GM21737 (cell line): ENCODE data around the gene RUNX1.

Experiments used
- ATAC-seq: cut with Tn5 transposase; IDR thresholded peaks from one replicate; pipeline ENCODE4 v1.9.1; 2021; ENCODE audit warnings: mild to moderate bottlenecking, moderate library complexity; ENCODE audit not compliant: unreplicated experiment

RUNX1 gene

DNA sequence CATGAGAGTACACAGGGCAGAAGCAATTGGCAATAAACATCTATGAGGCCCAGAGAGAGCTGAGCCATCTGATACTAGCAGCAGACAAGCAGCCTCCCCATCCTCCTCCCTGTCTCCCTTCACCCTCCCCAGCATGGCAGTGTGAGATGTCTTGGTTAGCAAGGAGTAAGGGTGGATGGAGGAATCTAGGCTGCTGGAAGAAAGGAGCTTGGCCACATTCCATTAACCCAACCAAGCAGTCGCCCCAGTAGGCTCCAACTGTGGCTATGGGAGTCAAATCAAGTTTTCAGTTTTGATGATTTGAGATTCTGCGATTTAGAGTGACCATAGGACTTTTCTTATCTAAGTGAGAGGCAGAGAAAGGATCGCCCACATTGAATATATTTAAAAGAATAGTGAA lies 12.9 kb upstream of the RUNX1 start:
- no peak for ATAC-seq

DNA sequence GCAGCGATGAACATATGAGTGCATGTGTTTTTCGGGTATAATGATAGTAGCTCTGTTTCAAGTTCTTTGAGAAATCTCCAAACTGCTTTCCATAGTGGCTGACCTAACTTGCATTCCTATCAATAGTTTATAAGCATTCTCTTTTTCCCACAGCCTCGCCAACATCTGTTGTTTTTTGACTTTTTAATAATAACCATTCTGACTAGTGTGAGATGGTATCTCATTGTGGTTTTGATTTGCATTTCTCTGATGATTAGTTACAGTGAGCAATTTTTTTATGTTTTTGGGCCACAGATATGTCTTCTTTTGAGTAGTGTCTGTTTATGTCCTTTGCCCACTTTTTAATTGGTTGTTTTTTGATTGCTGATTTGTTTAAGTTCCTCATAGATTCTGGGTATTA lies 10.6 kb upstream of the RUNX1 start:
- ATAC-seq, result no peak

DNA sequence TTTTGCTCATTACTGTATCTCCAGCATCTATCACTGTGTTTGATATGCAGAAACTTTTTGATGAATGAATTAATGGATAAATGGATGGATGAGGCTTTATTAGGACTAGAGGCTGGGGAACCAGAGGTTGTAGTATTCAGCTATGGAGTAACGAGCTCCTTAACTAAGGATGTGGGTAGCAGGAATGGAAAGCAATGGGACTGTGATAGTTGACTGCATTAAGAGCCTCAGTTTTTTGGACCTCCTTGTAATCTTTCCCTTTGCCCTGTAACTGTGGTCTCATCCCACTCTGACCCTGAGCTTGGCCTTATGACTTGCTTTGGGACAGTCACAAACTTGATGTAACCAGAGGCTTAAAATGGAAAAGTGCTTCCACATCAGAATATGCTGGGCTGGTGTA lies 9.0 kb upstream of the RUNX1 start:
- no peak for ATAC-seq

DNA sequence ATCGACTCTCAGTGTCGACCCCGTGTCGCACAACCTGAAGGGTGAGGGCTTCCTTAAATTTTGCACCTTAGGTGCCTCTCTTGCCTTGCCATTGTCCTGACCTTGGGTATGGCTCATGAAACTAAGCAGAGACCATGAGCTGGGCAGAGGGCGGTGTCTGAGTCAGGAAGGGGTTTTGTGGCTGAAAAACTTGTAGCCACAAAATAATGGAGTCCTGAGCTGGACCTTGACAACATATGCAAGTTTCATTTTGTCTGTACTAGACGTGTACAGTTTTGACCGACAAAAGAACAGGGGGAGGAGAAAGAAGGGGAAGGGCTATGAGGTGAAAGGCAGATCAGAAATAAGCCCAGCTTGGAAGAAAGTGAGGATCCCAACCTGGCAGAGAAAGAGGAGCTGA lies 8.3 kb upstream of the RUNX1 start:
- ATAC-seq, result peak; percentile 39

DNA sequence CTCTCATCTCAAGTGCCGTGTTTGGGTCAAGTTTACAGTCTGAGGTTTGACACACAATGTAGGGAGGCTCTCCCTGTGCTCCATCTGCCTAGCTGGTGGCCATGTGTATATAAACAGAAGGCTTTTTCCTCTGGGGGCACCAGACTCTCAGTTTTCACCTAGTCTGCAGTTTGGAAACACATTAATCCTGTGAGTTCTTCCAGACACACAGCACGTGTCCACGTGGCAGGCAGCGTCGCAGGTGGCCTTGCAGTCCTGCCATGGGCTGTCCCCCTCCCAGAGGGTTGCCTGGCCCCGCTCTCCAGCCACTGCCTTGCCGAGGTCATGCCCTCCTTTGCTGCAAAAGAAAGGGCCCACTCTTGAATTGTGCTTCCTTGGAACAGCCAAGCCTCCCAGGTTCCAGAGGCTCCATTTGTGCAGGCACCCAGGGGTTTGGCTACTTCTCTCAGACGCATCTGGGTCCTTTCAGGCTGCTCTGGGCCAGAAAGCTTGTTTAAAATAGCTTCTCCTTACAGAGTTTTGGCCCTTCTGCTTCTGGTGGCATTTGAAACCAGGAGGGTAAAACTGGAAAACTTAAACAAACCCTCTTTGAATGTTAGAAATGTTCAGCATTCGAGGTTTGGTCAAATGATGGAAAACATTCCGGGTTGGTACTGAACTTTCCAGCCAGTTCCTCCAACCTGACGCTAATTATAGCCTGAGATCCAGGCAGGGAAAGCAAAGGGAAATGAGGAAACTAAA lies 4.4 kb upstream of the RUNX1 start:
- no peak for ATAC-seq

DNA sequence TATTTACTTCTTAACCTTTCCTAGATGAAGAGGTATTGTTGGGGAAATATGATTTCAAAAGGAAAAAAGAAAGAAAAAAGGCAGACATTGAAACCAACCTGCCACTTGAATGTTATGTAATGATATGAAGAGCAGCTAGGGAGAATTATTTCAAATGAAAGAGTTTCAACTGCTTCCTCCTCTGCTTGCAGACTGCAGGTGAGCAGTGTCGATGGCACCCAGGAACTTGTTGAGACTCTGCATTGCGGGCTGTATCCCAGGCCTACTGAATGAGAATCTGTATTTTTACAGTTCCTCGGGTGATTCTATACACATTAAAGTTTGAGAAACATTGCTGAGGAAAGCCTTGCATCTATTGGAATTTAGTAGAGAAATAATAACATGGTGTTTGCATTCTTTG lies 3.7 kb upstream of the RUNX1 start:
- ATAC-seq, result no peak

DNA sequence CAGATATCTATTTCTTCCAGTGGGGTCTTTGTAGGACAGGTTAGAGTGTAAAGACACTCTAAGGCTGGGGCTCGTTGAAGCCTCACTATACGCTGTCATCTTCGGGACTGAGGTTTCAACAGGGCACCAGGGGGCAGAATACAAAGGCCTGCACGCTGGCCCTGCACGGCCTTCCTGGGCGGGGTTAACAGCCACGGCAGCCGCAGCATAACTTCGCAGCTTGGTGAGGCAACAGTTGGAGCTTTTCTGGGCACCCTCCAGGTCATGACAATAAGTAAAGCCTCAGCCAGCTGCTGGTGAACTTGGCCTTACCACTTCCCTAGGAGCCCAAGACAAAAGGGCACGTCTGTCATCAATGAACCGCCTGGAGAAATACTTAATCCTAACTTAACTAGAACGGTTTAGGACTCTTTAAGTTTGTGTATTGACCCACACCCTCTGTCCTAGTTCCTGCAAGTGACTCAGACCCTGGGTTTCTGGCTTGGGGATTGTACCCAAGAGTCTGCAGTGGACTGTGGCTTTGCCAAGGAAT lies 2.3 kb upstream of the RUNX1 start:
- ATAC-seq, result no peak

DNA sequence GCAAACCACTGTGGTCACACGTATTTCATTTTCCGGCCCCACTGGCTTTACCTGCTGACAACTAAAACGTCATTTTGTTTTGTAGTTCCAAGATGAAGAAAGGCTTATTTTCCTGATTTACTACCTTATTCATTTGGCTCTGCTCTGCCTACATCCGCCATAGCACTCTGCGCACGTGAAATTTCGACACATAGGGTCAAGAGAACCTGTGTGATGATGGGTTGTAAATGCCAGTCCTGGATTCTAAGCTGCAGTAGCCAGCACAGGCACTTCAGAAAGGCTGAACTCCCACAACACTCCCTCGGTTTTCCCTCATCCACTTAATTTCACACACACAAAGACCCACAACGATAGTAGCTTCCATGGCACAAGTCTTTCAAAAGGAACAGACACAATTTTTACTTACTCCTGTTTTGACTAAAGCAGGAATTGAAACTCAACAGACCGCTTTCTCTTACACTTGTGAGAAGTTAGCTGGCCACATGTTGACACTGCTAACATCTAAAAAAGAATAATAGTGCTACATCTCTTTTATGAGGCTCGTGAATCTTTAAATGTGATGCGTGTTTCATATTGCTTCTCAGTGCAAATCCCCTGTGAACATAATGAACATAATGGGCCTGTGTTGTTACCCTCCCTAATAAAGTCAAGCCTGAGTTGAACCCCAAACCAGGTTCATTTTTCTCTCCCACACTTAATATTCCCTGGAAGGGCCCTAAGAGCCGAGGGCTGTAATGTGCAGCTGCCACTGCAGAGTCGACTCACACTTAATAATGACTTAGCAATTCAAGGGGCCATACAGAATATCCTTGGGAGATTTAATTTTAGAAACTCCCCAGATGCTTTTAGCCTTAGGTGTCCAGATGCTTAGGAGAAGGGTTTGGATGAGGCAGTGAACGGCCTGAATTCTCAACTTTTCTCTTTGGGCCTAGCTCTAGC lies 1.5 kb upstream of the RUNX1 start:
- ATAC-seq, result no peak

DNA sequence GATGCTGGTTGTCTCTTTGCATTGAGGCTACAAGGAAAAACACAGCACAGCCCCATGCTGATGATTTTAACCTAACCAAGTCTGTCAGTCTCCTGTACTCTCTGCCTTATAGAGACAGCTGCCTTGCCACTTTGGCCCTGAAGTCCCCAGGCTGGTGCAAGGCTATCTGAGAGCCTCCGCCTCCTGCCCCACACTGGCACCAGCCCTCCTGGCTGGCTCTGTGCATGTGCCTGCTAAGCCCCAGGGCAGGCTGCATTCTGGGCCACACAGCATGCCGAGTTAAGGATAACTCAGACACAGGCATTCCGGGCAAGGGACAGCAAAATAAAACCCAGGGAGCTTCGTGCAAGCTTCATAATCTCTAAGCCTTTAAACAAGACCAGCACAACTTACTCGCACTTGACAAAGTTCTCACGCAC lies 910 bp downstream of the RUNX1 start:
- no peak for ATAC-seq

DNA sequence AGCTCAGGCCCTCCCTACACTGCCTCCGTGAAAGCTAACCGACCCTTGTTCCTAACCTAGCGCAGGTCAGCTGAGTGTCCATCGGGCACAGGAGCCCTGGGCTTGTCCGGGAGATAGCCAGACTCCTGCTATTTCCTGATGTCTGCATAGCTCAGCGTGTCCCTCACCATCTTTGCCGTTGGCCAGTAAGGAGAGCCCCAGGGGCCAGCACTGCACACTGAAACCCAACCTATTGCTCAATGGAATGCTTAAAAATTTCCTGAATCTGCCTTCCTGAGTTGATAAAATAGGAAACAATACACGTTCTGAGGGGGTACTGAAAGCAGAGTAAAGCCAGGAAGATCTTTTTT lies 2.2 kb downstream of the RUNX1 start:
- no peak for ATAC-seq

DNA sequence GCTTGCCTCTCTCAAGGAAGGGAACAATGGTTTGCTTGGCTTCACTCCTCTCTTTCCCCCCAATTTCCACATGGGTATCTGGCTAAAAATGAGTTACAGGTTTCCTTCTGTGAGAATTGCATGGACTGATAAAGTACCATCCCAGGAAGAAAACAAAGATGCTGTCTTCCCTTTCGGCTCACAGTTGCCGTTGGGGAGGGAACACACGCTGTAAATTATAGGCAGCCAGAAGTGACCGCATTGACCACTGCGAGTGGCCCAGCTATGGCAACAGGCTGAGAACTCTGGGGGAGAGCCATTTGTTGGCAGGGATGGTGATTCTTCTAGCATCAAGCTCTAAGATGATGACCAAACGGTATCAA lies 2.9 kb downstream of the RUNX1 start:
- ATAC-seq, result no peak

DNA sequence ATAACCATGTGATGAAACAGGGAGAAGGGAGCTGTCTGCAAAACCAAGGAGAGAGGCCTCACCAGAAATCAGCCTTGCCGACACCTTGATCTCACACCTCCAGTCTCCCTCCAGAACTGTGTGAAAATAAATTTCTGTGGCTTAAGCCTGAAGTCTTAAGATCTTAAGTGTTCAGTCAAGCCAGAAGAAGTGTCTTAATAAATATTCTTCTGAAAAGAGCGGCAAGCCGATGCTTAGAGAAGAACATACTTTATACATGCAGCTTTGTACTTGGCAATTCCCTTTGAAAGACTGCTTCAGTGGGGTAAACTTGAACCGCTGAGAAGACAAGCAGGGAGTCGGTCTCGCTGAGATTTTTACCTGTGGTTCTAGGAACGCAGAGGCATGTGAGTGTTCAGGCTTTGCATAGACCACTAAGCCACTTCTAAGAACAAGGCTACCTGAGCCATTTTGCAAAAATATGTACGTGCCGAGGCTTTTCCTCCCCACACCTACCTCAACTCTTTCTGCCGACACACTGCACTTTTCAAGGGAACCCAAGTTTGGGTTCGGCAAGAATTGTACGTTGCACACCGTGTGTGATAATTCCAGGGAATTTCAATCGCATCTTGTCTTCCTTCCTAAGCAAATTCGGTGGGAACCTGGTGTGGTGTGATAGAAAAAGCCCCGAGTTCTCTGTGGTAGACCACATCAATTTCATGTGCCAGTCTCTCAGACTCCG lies 3.4 kb downstream of the RUNX1 start:
- ATAC-seq, result no peak

DNA sequence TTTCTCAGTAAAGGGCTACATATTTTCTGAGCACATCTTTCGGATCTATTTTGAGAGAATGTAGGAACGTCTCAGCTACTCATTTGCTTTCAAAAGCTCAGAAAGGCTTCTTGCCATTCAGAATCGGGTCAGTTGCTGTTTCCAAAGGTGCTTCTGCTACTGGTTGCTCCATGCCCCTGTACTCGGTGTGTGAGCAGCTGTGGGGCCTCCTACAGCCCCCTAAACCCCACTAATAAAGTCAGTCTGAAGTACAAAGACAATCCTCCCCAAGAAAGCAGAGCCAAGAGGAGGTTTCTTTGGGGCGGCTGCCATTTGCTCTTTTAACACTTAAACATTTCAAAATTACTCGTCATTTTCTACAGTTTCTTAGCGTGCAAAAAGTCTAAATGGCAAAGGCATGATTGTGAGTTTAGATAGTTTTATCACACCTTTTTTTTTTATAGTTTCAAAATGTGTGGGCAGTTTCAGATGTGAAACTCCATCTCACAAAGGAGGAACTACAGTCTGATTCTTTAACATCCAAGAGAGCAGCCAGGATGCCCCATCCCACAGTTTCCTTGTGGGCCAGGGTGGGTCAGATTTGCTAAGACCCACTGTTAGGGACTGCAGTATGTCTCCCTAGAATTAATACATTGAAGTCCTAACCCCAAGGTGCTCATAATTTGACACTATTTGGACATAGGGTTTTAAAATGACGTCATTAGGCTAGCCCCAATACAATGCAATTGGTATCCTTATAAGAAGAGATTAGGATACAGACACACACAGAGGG lies 4.1 kb downstream of the RUNX1 start:
- no peak for ATAC-seq

DNA sequence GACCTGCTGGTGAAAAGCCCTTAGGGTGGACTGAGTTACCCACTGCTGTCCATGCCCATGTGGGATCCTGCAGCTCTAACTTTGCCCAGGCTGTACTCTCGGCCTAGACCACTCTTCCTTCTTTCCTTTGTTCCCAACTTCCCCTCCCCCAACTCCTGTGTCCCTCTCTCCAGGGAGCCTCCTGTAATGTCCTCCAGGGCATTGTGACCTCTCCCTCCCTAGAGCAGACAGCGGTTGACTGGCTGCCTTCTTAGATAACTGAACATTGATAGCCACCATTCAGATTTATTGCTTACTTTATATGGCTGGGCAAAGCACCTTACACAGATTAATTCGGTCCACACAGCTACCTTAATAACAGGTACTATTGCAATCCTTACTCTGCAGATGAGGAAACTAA lies 5.0 kb downstream of the RUNX1 start:
- no peak for ATAC-seq

DNA sequence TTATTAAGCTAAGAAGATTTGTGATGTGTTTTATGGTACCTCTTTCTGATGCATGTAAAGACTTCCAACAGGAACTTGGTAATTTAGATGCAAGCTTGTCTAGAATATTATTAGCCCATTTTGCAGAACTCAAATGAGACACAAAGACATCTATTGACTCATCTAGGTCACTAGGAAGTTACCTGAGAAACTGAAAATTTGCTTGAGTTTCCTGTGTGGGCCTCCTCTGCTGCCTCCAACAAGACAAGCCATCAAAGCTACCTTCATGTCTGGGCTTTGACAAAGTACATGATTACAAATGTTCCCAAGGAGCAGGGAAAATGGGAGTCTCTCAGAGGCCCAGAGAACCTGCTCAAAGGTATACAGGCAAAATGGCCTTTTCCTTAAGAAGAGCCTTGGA lies 5.6 kb downstream of the RUNX1 start:
- no peak for ATAC-seq

DNA sequence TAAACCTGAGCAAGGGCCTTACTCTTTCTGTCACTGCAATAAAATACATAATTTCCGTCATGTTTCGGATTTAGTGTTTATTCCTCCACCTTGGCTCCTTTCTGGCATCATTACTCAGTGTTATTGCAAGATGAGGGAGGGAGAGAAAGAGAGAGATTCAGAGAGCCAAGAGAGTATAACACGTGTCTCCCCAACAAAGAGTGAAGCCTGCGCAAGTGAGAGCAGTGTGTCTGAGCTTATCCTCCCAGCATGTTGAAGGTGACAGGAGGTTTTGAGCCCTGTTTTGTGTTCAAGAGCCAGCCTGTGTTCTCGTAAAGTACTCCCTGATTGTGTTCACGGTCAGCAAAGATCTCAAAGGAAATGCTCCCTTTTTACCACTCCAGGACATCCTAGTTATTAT lies 6.3 kb downstream of the RUNX1 start:
- ATAC-seq, result no peak

DNA sequence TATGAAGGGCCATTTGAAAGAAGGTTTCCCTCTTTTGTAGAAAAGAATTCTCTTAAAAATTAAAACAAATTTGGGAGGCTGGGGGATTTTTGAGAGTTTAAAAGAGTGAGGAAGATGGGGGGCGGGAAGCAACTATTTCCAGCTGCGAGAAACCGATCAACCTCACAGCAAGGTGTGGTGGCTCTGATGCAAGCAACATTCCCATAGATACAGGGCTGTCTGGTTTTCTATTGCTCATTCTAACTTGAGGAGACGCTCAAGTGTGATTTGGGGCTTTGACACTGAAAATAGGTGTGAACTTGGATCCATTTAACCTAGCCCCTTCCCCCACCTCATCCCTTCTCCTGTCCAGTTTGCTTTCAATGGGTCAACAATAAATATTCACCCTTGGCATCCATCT lies 7.2 kb downstream of the RUNX1 start:
- ATAC-seq, result no peak

DNA sequence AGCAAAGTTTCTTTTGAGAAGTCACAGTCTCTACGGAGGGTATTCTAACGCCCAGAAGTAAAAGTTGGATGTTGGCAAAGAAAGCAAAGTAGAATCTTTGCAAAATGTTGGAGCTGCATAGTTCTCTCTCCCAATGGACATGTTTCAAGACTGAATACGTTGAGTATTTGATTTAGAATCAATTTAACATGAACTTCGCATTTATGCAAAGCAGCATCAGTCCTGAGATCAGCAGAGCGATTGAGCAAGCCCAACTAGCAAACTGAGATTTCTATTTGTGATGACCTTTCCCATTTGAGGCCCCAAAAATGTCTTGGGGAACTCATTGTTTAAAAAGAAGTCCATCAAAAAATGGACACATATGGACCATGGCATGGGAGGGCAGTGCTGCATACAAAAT lies 8.0 kb downstream of the RUNX1 start:
- ATAC-seq, result no peak

DNA sequence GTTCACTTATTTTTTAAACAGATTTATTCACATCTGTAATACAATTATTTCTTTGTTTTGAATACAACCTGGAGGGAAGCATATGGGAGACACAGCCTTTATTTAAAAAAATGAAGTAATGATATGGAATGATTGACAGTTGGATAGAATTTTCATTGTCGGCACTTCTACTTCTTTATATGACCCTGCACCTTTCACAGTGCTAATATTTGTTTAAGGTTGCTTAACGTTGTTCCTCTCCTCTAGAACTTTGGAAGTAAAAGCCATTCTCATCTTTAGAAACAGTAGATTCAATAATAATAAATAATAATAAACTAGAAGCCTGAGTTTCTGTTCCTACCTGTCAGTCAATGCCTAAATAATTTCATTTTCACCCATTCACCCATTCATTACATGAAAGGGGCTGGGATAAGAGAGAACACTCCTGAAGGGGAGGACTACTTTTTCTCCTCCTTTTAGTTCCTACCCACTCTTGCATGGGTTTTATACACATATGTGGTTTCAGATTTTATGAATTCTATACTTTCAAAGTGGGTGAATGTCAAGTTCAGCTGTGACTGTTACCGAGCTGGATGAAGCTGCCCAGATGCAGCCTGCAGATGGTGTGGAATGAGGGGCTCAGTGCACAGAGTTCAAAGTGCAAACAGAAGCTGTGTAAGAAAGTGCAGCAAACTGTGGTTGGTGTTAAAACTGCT lies 9.4 kb downstream of the RUNX1 start:
- no peak for ATAC-seq

DNA sequence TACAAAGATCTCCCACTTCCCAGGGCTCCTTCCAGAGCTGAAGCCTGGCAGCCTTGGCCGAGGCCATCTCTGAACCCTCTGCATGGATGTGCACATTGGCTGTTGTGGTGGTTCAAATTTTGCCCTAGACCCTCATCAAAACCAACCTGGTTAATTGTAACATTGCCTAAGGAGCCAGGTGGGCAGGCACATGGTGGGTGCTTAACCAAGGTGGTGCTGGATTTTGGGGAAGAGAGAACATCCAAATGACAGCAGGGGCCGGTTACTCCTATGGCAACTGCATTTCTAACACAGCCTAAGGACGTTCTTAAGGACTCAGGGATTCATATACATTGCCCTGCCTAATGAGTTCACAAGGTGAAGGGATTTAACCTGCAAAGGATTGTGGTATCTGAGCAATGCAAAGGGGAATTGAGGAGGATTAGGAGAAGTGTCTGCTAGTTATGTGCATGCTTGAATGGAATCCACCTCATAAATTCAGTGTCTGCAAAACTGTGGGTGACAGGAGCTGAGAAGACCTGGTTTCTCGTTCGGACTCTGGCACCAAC lies 10.3 kb downstream of the RUNX1 start:
- ATAC-seq, result no peak
